ENCODE data around the gene FMO1. TPM values are rescaled to one million over a fixed set of nuclear protein-coding genes. Genes with fewer than 3 reads are reported as not detected.
A peak's percentile ranks its signal among the peaks of the same experiment; 100 is the strongest.
"Not testable (repeated sequence)": the region's sequence is repeated elsewhere in the genome, so short reads cannot be mapped to it uniquely, and the experiment has no call there.

FMO1 gene
- total RNA-seq, 1 experiment from 2014 or later, result not detected

DNA sequence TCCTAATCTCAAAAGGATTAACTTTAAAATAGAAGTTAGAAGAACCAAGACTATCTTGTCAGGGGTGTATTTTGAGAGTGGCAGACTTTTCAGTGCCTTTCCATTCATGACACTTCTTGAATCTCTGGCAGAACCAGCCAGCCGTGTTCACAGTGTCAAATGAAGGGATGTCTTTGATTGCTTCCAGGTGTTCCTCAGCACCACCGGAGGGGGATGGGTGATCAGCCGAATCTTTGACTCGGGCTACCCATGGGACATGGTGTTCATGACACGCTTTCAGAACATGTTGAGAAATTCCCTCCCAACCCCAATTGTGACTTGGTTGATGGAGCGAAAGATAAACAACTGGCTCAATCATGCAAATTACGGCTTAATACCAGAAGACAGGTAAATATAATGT, 32.3 kb downstream of the FMO1 start:
- no peak for DNase-seq (ENCODE audit: low spot score)

DNA sequence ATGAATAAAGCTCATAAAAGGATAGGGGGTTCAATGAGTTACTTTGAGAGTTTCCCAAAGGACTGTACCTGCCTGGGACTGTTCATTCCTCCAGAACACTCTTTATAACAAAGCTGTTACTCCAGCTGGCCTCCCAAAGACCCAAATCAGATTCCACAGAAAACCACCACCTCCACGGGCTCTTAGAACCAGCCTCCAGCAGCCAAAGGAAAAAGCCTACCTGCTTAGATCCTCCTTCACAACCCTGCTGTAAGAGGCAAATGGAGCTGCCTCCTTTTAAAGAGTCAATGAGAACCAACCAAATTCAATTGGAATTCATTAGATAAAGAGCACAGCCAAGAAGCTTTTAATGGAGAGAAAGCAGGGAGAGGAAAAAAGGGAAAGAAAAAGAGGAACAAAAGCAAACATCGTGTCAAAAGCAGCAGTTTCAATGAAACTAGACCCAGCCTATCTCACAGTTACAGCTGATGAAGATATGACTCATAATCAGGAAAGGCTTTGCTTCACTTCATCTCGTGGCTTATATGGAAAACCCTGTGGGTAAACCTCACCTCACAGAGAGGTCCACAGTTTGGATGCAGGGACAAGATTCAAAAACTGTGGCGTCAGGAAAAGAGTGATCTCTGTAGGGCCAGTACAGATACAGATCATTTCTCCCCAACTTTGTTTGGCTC, 37.9 kb downstream of the FMO1 start:
- peak; percentile 23 for DNase-seq (ENCODE audit: low spot score)

DNA sequence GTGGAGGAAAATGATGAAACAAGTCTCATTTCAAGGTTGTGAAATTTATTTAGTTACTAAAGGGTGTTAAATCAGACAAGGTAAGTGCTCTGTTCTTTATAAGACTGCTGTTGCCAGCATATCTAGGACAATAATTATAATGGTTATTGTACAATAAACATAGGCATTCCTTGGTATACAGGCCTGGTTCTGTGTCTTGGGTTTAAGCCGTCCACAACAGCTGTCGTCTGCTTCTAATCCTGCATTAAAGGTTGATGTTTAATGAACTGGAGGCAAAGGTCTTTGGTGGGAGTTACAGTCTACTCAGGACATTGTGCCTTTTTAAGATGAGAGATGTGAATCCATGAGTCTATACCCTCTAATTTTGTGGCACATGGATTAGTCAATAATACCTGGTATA, 42.3 kb downstream of the FMO1 start:
- DNase-seq (ENCODE audit: low spot score), result no peak

DNA sequence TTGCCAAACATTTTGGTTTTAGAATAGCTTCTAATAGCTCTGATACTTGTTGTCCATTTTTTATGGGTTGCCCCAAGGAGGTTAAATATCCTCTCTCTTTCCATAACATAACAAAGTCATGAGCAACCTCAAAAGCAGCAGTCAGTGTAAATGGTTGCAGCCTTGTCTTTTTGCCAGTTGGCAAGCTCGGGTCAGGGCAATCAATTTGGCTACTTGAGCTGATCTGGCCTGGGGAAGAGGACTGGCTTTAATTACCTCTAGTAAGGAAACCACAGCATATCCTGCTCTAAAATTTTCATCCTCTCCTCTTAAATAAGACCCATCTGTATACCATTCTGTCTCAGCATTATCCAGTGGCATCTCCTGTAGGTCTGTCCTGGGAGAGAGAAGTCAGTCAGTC, 44.5 kb downstream of the FMO1 start:
- DNase-seq (ENCODE audit: low spot score), result no peak

- DNase-seq (ENCODE audit: low spot score), result not testable (repeated sequence)
These were observed 47.1 kb downstream of the FMO1 start for GRCh38 chr1:171295383-171295782.

GRCh38 chr1:171295821-171296220, 47.5 kb downstream of the FMO1 start:
- no peak for DNase-seq (ENCODE audit: low spot score)

DNA sequence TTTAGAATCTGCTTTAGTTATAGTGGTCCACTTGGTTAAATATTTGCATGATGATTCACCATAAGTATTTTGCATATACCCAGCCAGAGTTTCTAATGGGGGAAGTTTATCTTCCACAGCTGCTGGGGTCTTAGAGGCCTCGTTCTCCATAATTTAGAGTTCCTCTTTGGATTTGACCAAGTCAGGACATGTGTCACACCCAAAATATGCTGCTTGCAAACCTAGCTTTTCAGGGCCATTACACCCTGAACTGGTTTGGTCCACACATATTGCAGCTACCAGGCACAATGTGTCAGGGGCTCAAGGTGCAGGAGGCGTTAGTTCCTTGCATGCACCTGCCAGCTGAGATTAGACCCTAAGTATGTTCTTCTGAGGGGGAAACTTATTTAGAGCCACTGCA, 48.6 kb downstream of the FMO1 start:
- no peak for DNase-seq (ENCODE audit: low spot score)

DNA sequence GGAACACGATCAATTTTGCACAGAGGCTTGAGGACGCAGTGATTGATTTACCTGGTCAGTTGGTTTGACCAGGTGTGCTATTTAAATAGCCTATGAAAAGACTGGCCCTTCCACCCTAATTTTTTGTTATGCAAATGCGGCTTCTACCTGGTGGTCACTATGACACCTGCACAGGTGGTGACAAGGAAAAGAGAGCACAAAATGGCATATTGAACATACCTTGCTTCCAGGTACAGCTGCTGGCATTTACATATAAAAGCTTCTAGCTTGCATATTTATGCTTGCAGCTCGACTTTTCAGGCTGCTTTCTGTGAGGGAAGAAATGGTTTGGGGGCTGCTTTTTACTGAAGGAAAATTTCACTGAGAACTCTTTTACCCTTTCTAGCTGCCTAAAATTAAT, 50.4 kb downstream of the FMO1 start:
- no peak for DNase-seq (ENCODE audit: low spot score)

DNA sequence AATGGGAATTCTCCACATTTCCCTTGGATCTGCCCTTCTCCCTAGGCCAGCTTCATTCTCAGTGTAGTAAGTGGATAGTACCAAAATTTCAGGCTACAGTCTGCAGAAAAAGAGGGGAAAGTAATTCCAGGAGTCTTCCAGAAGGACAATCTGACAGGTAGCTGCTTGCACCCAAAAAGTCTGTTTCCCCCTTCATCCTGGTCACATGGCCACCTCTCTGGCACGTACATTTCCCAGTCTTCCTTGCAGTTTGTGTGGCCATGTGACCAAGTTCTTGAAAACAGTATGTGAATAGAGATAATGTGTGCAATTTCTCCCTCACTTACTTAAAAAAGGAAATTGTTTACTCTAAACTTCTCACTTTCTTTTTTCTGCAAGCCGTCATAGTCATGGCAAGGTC, 51.0 kb downstream of the FMO1 start:
- no peak for DNase-seq (ENCODE audit: low spot score)

DNA sequence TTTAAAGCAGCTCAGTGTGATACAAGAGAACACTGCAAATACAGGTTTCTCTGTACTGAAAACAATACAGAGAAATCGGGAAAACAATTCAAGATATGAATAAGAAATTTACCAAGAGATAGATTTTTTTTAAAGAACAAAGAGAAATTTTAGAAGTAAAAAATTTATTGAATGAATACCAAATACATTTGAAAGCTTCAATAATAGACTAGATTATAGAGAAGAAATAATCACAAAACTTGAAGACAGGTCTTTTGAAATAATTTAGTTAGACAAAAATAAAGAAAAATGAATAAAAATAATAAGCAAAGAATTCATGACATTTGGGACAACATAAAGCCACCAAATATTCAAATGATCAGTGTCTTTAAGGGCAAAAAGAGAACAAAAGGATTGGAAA, 52.1 kb downstream of the FMO1 start:
- no peak for DNase-seq (ENCODE audit: low spot score)

DNA sequence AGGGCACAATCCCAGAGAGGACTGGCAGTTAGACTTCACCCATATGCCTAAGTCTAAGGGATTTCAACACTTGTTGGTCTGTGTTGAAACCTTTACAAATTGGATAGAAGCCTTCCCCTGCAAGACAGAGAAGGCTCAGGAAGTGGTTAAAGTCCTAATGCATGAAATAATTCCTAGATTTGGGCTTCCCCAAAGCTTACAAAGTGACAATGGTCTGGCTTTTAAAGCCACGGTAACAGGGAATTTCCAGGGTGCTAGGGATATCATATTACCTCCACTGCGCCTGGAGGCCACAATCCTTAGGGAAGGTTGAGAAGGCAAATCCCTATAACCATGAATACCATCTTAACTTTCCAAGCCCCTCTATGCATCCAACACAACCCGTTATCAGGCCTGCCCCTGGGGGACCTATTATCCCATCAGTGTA, 62.4 kb downstream of the FMO1 start:
- DNase-seq (ENCODE audit: low spot score), result no peak

GRCh38 chr1:171311771-171312558, 63.7 kb downstream of the FMO1 start:
- no peak for DNase-seq (ENCODE audit: low spot score)

DNA sequence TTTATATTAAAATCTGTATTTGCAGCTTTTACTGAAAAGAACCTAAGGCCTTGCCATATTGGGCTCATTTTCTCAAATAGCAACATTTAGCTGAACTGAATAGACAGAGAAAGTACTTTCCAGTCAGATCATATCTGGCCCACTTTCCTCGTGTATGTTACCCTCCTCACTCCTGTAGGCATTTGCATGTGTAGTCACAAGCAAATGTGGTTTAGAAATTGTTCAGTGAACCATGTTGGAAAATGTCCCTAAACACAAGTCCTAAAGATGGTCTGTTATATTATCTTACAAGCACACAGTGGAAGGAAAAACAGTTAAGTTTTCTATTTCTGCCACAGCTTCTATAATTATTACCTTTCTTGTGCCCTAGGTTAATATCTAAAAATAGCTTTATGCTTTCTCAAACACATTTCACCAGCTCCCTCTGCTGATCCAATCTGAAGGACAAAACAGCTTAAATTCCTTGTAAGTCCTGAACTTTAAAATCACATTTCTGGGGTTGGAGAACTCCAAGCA, 65.1 kb downstream of the FMO1 start:
- DNase-seq (ENCODE audit: low spot score), result no peak

GRCh38 chr1:171313835-171314320, 65.6 kb downstream of the FMO1 start, which contains the start of gene FMO4:
TSS of gene FMO4 (plus strand) at chr1:171314183. CDS start at chr1:171319826, 5,643 bp downstream.
- peak; percentile 100 for DNase-seq (ENCODE audit: low spot score)

DNA sequence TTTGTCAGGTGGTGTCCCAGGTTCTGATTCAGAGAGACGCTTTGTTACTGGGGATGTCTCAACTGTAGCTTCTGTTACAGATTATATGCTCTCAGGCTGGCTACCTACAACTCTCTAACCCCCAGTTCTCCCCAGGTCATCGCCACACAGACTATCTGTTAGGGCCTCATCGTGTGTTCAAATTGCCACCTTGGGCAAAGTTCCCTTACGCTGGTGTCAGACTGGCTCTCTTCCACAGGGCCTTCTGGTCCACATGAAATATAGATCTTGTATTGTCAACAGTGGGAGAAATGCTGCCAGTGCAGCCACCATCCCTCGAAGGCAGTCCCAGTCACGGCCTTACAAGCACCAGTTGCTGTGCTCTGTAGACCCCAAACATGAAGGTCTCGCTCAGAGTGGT, 81.0 kb downstream of the FMO1 start:
- no peak for DNase-seq (ENCODE audit: low spot score)

- DNase-seq (ENCODE audit: low spot score), result no peak
These were observed 85.8 kb downstream of the FMO1 start for GRCh38 chr1:171334024-171334640.

Other genes starting within 250 kb of the FMO1 start
- gene FMO3, start 157.6 kb upstream of the FMO1 start, total RNA-seq (2014; rRNA removed; shearing (Covaris generic)), result 0.57 and 1.1 TPM in 2 replicates
- gene FMO2, start 63.2 kb upstream of the FMO1 start, total RNA-seq (2014; rRNA removed; shearing (Covaris generic)), result not detected in 2 replicates
- gene FMO4, start 65.7 kb downstream of the FMO1 start, total RNA-seq (2014; rRNA removed; shearing (Covaris generic)), result 3.1 and 8.0 TPM in 2 replicates
- 55.8 and 58.1 TPM in 2 replicates for gene PRRC2C, start 237.0 kb downstream of the FMO1 start, total RNA-seq (2014; rRNA removed; shearing (Covaris generic))

Measured in A172 (cell line).